Left lung (tissue), 10 donors: Measurements from ENCODE around the gene BTRC. TPM values are rescaled to one million over a fixed set of nuclear protein-coding genes. Genes with fewer than 3 reads are reported as not detected.

Experiments used
- ATAC-seq: fragments of 200-7000 bp; cut with Tn5 transposase; one replicate; pipeline ENCODE4 v1.9.1; 2020; ENCODE audit warnings: moderate library complexity
- DNase-seq, 4 donors: peaks; one replicate each; pipeline ENCODE4 v3.0.0-alpha.2; 2013 to 2020
- H3K27ac ChIP-seq, 2 donors: fragments of 200-600 bp; sonication (generic) in 1 of 2; one replicate each; pipeline versions ENCODE4 v1.5.0 to v1.8.0; 2020 to 2021
- H3K27me3 ChIP-seq, 2 donors: fragments of 200-600 bp; sonication (generic) in 1 of 2; one replicate each; pipeline versions ENCODE4 v1.5.0 to v1.8.0; 2020 to 2021
- H3K36me3 ChIP-seq, 2 donors: fragments of 200-600 bp; sonication (generic) in 1 of 2; one replicate each; pipeline versions ENCODE4 v1.5.0 to v1.8.0; 2020 to 2021
- H3K4me1 ChIP-seq, 2 donors: fragments of 200-600 bp; one replicate each; pipeline ENCODE4 v1.8.0; 2021
- H3K4me3 ChIP-seq, 2 donors: fragments of 200-600 bp; sonication (generic) in 1 of 2; one replicate each; pipeline versions ENCODE4 v1.5.0 to v1.8.0; 2020 to 2021; ENCODE audit warnings: mild to moderate bottlenecking in 1 of 2
- H3K9me3 ChIP-seq, 2 donors: fragments of 200-600 bp; sonication (generic) in 1 of 2; one replicate each; pipeline versions ENCODE4 v1.5.0 to v1.8.0; 2020 to 2021
- intact Hi-C, 2 donors: fragments of 100-400 bp; cut with DNase I; formaldehyde crosslinking; loops; one replicate each; pipeline versions ENCODE4 v1.11.2 to v1.14.2; 2022
- microRNA-seq, 2 donors: library from miRNA; unstranded; fragments of <30 nt; microRNA quantifications; one replicate each; pipeline ENCODE4, GENCODE V29; 2019
- polyA plus RNA-seq, 6 donors: library from polyadenylated mRNA; unstranded; fragments of 120-200 nt; gene quantifications; one replicate each; pipeline ENCODE4 v1.2.1, GENCODE V29; 2013; ENCODE audit not compliant: insufficient read length in 6 of 6
- total RNA-seq, 2 donors: library from RNA; stranded (reverse); fragmentation: NEBNext Ultra II Directional; extraction: Animal tissue kit (Norgen Biotek cat#: 25700); gene quantifications; one replicate each; pipeline ENCODE4 v1.2.1, GENCODE V29; 2021
- TF ChIP-seq, protein P1 (sequence below), 2 donors: fragments of 200-600 bp; sonication (generic) in 1 of 2; IDR thresholded peaks; one replicate each; pipeline versions ENCODE4 v1.5.0 to v1.8.0; 2021; ENCODE audit warnings: antibody characterized with exemption in 2 of 2
- donor health status: DM: no; HTN: yes; CAD: no.
- donor health status: DM: no; HTN: no; CAD: no.

Gene BTRC
- total and polyA plus RNA-seq, 8 donors = 16.8 to 28.7 (median 25.1) TPM

GRCh38 chr10:101601541-101601940 is 247.6 kb downstream of the BTRC start:
- peaks cover 0 to 26% of the 10 kb centered on the region in 2 donors for H3K36me3 ChIP-seq
- no peaks in the 10 kb centered on the region for H3K27me3 ChIP-seq
- peak; percentile 64 for ATAC-seq
- TF ChIP-seq, protein P1, sequence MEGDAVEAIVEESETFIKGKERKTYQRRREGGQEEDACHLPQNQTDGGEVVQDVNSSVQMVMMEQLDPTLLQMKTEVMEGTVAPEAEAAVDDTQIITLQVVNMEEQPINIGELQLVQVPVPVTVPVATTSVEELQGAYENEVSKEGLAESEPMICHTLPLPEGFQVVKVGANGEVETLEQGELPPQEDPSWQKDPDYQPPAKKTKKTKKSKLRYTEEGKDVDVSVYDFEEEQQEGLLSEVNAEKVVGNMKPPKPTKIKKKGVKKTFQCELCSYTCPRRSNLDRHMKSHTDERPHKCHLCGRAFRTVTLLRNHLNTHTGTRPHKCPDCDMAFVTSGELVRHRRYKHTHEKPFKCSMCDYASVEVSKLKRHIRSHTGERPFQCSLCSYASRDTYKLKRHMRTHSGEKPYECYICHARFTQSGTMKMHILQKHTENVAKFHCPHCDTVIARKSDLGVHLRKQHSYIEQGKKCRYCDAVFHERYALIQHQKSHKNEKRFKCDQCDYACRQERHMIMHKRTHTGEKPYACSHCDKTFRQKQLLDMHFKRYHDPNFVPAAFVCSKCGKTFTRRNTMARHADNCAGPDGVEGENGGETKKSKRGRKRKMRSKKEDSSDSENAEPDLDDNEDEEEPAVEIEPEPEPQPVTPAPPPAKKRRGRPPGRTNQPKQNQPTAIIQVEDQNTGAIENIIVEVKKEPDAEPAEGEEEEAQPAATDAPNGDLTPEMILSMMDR (IDR thresholded peaks at IDR 0.05) = no peak
- H3K4me1 ChIP-seq = no peaks in the 10 kb centered on the region
- no peaks in the 10 kb centered on the region for H3K9me3 ChIP-seq
- intact Hi-C loops = loop anchor here in 1 of 2 donors (10.0 kb wide), 1 partner anchor 173 kb away; the partner anchor contains the start of gene FGF8
- DNase-seq = no peak
- no peak overlapping the region for H3K4me3 ChIP-seq
- no peak overlapping the region for H3K27ac ChIP-seq

DNA sequence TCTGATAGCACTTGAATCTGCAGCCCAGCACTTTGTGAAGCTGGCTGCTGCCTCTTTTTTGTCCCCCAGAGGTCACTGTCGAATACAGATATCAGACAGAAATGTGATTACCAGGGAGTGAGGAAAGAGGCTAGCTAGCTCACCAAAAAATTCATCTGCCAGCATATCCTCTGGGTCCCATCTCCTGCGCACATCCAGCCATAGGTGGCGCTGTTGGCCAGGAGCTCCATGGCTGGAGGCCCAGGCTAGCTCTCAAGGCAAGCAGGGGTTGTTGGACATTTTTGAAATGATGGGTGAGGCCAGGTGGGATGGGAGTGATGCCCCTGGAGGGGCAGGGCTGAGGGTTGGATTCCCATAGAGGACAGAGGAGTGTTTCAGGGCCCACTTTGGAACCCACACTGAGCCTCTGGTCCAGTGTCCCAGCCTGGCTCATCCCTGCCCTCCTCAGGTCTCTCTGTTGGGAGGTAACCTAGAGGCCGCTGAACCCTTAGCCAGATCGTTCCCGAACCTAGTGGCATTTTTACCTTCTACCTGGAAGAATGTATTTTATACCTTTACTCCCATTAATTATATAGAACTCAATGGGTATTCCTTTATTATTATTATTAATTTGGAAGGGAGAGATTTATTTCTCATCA is 248.9 kb downstream of the BTRC start:
- H3K27ac ChIP-seq = no peak overlapping the region
- intact Hi-C loops = loop anchor here in 1 of 2 donors (10.0 kb wide), 1 partner anchor 172 kb away; the partner anchor contains the start of gene FGF8
- DNase-seq (peak; percentile 29 to 89 (median 67)), ATAC-seq (peak; percentile 91)
- TF ChIP-seq, protein P1 (IDR thresholded peaks at IDR 0.05) = peak; percentile 76 to 83
- no peak overlapping the region for H3K4me3 ChIP-seq
- no peaks in the 10 kb centered on the region for H3K9me3 ChIP-seq
- H3K4me1 ChIP-seq = no peaks in the 10 kb centered on the region
- no peaks in the 10 kb centered on the region for H3K27me3 ChIP-seq
- peaks cover 0 to 40% of the 10 kb centered on the region in 2 donors for H3K36me3 ChIP-seq

Small RNAs within 50 kb of the gene (microRNA-seq; reads per million reads assigned to microRNA genes)
- 0 reads per million in 2 donors for gene MIR3158-1
- 0 reads per million in 2 donors for gene MIR3158-2

Other genes with a start within 250 kb of the BTRC start
- not detected for gene TLX1, start 222.9 kb upstream of the BTRC start, total RNA-seq
- not detected for gene TLX1, start 222.9 kb upstream of the BTRC start, polyA plus RNA-seq
- gene LBX1, start 124.7 kb upstream of the BTRC start, total RNA-seq = under 1 TPM; 0.18 to 0.47 TPM
- under 1 TPM; 0.18 to 0.75 (median 0.41) TPM for gene LBX1, start 124.7 kb upstream of the BTRC start, polyA plus RNA-seq
- 10 to 100 TPM; 22.2 to 27.8 TPM for gene POLL, start 234.1 kb downstream of the BTRC start, total RNA-seq
- gene POLL, start 234.1 kb downstream of the BTRC start, polyA plus RNA-seq = 10 to 100 TPM; 29.7 to 39.0 (median 36.1) TPM
- 10 to 100 TPM; 13.5 TPM for gene DPCD, start 234.2 kb downstream of the BTRC start, total RNA-seq
- gene DPCD, start 234.2 kb downstream of the BTRC start, polyA plus RNA-seq = 10 to 100 TPM; 27.6 to 36.1 (median 33.5) TPM